Bronchial epithelial cell (primary cell): ENCODE data around the gene RPS3A. TPM values are rescaled to one million over a fixed set of nuclear protein-coding genes. Genes with fewer than 3 reads are reported as not detected.
"Not testable (repeated sequence)": the region's sequence is repeated elsewhere in the genome, so short reads cannot be mapped to it uniquely, and the experiment has no call there.

Experiments used
- DNase-seq: peaks from one replicate; pipeline ENCODE4 v3.0.0-alpha.2; 2010; ENCODE audit warnings: low read depth
- FAIRE-seq: peaks from 2 replicates; lab custom pipeline; 2011; peaks lifted over from hg19 to GRCh38; lab: Jason Lieb, UNC
- H3K27me3 ChIP-seq: 2 replicates; pipeline ENCODE4 v1.5.1; 2011; ENCODE audit warnings: low read length; ENCODE audit not compliant: control insufficient read depth, insufficient read depth
- H3K36me3 ChIP-seq: 2 replicates; pipeline ENCODE4 v1.5.1; 2011; ENCODE audit warnings: low read length; ENCODE audit not compliant: control insufficient read depth, insufficient read depth
- H3K4me3 ChIP-seq: 2 replicates; pipeline ENCODE4 v1.5.1; 2011; ENCODE audit warnings: mild to moderate bottlenecking, low read depth, low read length, control low read depth
- CTCF ChIP-seq: IDR thresholded peaks from 2 replicates; pipeline ENCODE4 v1.5.1; 2011; ENCODE audit warnings: mild to moderate bottlenecking, moderate library complexity, low read length, control low read depth, inconsistent platforms; ENCODE audit not compliant: insufficient read depth, severe bottlenecking
- total RNA-seq: library from RNA; depleted of rRNA; stranded (reverse); fragments of >200 nt; gene quantifications from 2 replicates; pipeline ENCODE4 v1.2.1, GENCODE V29; 2014

Gene RPS3A
- total RNA-seq: 3,491 and 4,856 TPM in 2 replicates

DNA sequence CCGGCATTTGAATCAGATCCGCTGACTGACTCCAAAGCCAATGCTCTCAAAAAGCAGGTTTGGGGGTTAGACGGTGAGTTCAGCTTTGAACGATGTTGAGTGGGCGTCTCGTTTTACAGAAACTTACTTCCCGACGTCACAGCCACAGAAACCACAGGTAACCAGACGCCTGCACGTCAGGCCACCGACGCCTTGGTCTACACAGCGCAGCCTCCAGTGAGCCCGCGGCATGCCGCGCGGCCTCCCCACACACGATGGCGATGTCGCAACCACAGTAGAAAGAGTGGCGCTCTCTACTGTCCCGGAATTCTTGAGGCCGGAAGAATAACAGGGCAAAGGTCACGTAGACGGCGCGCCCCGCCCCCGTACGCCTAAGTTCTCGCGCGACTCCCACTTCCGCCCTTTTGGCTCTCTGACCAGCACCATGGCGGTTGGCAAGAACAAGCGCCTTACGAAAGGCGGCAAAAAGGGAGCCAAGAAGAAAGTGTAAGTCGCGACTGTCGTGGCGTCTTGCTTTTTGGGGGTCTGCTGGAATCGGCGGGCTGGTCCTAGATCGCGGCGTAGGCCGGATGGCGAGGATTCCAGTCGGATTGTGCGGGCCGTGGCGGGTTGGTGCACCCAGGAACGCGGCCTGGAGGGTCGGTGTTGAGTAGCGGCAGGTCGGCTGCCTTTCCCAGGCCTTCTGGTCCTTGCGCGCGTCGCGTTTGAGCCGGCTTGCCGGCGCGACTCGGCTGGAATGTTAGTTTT, at the start of gene RPS3A:
Gene RPS3A (plus strand): TSS at position 400 of the 747 bp plus-strand sequence. CDS start 25 bp downstream, at position 425.
- FAIRE-seq: no peak
- peak; percentile 99 for DNase-seq
- Histone ChIP-seq H3K36me3 (peaks cover 10% of the 10 kb centered on the region), H3K27me3 (no peaks in the 10 kb centered on the region), H3K4me3 (peak within 1 kb of the TSS; percentile 83)
- peak; percentile 90 for TF ChIP-seq CTCF

DNA sequence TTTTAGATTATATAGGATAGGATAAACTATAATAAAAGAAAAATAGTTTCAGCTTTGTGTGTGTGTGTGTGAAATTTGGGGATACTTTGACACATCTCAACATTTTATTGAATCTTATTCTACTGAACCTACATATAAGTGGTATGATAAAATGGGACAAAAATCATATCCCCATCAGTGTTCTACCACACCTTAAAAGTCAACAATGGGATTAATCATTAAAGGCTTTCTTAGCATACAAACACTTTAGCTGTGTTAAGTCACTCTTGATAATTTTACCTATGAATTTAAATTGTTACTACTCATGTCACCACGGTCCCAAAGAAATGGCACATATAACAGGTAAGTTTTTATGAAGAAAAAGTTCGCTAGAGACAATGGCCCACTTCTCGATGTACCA, 46.6 kb upstream of the RPS3A start:
- peak; percentile 50 for DNase-seq
- Histone ChIP-seq H3K4me3 (no peak overlapping the region), H3K36me3 (no peaks in the 10 kb centered on the region), H3K27me3 (no peaks in the 10 kb centered on the region)
- TF ChIP-seq CTCF: no peak
- FAIRE-seq: no peak

DNA sequence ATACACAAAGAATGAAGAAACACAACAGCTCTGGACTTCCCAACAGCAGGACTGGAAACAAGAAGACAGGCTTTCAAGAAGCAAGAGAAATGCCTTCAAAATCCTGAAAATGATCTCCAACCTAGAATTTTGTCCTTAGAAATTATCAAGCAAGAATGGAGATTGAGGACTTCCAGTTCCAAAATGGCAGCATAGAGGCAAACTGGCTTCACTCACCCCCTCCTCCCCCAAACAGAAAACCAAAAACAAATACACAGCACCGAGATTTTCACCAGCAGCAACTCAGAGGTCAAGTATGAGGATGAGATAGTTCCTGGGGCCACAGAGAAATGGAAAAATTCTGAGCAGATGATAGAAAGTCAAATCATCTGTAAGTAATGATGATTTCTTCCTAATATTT, 43.9 kb upstream of the RPS3A start:
- Histone ChIP-seq H3K27me3 (no peaks in the 10 kb centered on the region), H3K4me3 (no peak overlapping the region), H3K36me3 (no peaks in the 10 kb centered on the region)
- no peak for DNase-seq
- FAIRE-seq: no peak
- no peak for TF ChIP-seq CTCF

GRCh38 chr4:151063143-151063542, 36.3 kb upstream of the RPS3A start:
- not testable (repeated sequence) for DNase-seq, H3K27me3 ChIP-seq, FAIRE-seq

DNA sequence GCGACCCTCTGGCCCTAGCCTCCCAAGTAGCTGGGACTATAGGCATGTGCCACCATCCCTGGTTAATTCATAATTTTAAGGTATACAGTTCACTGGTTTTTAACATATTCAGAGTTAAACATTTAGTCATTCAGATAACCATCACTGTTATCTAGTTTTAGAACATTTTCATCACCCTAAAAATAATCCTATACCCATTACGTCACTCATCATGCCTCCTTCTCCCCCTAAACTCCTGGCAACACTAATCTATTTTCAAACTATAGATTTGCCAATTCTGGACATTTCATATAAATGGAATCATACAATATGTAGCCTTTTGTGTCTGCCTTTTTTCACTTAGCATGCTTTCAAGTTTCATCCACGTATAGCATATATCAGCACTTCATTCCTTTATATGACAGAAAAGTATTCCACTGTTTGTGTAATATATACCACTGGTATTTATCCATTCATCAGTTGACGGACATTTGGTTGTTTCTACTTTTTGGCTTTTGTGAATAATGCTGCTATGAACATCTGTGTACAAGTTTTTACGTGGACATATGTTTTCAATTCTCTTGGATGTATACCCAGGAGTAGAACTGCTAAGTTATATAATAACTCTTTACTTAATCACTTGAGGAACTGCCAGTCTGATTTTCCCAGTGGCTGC, 32.0 kb upstream of the RPS3A start:
- no peak for FAIRE-seq
- no peak for DNase-seq
- H3K4me3 ChIP-seq: no peak overlapping the region

More at GRCh38 chr4:151063143-151063542, 36.3 kb upstream of the RPS3A start:
- H3K4me3 ChIP-seq, H3K36me3 ChIP-seq: not testable (repeated sequence)

More for the DNA sequence above, 32.0 kb upstream of the RPS3A start:
- Histone ChIP-seq H3K36me3 (no peaks in the 10 kb centered on the region), H3K27me3 (no peaks in the 10 kb centered on the region)
- no peak for TF ChIP-seq CTCF
